H1 (cell line): Measurements from ENCODE around the gene CDC42BPB. TPM values are rescaled to one million over a fixed set of nuclear protein-coding genes. Genes with fewer than 3 reads are reported as not detected.

Experiments used
- CHD7 ChIP-seq: fragments of 300-600 bp; sonication (generic); IDR thresholded peaks from 2 replicates; pipeline ENCODE4 v1.7.1; 2012; ENCODE audit warnings: low read length, moderate library complexity, mild to moderate bottlenecking, inconsistent platforms; ENCODE audit not compliant: insufficient replicate concordance
- CTBP2 ChIP-seq: IDR thresholded peaks from 2 replicates; pipeline ENCODE4 v1.7.0; 2011; ENCODE audit warnings: borderline replicate concordance, mild to moderate bottlenecking, moderate library complexity, mixed read lengths, low read length; ENCODE audit not compliant: insufficient read depth, insufficient read length
- FOSL1 ChIP-seq: IDR thresholded peaks from 2 replicates; pipeline ENCODE4 v1.6.1; 2011; ENCODE audit warnings: mild to moderate bottlenecking, low read depth, low read length, moderate library complexity; ENCODE audit not compliant: insufficient read depth
- GTF2F1 ChIP-seq: IDR thresholded peaks from 2 replicates; pipeline ENCODE4 v1.6.1; 2012; ENCODE audit warnings: low read depth, low read length, improper control_type of control experiment, borderline replicate concordance
- KDM5A ChIP-seq: fragments of 200-600 bp; IDR thresholded peaks from 2 replicates; pipeline ENCODE4 v1.7.1; 2012; ENCODE audit warnings: mild to moderate bottlenecking, low read length, inconsistent platforms, mixed read lengths
- polyA plus RNA-seq, 7 experiments: library from polyadenylated mRNA; depleted of rRNA in 3 of 7; stranded (reverse) in 5 of 7; unstranded in 2 of 7; fragments of >200 nt in 5 of 7; fragments of 200-250 nt in 2 of 7; gene quantifications; 1 replicate in 5 of 7; 2 replicates in 1 of 7; 4 replicates in 1 of 7; pipeline versions ENCODE4 v1.2.1 to v1.2.3, GENCODE V29; 2011 to 2013; ENCODE audit warnings: missing spikeins in 2 of 7, mixed read lengths in 2 of 7
- total RNA-seq: library from RNA; stranded (reverse); fragmentation: NEBNext Ultra II Directional; extraction: Animal tissue kit (Norgen Biotek cat#: 25700); gene quantifications from 2 replicates; pipeline ENCODE4 v1.2.1, GENCODE V29; 2021
- TF ChIP-seq, protein P1 (sequence below): IDR thresholded peaks from 2 replicates; pipeline ENCODE4 v1.6.1; 2011; ENCODE audit warnings: low read length, improper control_type of control experiment
- TF ChIP-seq, protein P2 (sequence below): IDR thresholded peaks from 2 replicates; pipeline ENCODE4 v1.6.1; 2012; ENCODE audit warnings: low read length, inconsistent platforms

The CDC42BPB gene
- total and polyA plus RNA-seq, 2 of the 8 experiments (the other 6 are each of a cell fraction or from before 2014, with no cell fraction given), result 51.2 to 88.2 TPM

DNA sequence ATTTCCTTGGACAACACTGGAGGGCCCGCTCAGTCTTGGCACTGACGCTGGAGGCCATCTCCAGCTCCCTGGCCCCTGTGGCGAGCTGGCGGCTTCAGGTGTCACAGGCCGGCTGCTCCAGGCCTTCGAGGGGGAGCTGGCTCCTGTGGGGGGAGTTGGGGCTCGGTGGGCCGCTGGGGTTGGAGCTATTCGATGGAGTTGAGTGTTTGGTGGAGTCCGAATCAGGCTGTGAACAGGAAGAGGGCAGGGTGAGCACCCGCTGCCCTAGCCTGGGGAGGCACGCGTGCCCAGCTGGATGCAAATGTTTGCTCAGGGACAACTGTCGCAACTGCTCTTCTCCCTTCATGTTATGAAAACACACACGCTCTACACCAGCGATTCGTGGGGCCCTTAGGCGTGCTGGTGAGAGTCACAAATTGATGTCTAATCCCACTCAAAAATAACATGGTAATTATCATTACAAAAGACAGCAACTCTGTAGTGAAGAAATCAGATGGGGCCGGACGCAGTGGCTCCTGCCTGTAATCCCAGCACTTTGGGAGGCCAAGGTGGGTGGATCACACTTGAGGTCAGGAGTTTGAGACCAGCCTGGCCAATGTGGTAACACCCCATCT, 123.6 kb downstream of the CDC42BPB start (continued):
- TF ChIP-seq CHD7 (no peak), GTF2F1 (no peak), KDM5A (no peak), FOSL1 (no peak), CTBP2 (no peak)
- TF ChIP-seq, protein P1, sequence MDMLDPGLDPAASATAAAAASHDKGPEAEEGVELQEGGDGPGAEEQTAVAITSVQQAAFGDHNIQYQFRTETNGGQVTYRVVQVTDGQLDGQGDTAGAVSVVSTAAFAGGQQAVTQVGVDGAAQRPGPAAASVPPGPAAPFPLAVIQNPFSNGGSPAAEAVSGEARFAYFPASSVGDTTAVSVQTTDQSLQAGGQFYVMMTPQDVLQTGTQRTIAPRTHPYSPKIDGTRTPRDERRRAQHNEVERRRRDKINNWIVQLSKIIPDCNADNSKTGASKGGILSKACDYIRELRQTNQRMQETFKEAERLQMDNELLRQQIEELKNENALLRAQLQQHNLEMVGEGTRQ, result no peak
- TF ChIP-seq, protein P2, sequence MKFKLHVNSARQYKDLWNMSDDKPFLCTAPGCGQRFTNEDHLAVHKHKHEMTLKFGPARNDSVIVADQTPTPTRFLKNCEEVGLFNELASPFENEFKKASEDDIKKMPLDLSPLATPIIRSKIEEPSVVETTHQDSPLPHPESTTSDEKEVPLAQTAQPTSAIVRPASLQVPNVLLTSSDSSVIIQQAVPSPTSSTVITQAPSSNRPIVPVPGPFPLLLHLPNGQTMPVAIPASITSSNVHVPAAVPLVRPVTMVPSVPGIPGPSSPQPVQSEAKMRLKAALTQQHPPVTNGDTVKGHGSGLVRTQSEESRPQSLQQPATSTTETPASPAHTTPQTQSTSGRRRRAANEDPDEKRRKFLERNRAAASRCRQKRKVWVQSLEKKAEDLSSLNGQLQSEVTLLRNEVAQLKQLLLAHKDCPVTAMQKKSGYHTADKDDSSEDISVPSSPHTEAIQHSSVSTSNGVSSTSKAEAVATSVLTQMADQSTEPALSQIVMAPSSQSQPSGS, result no peak
